ENCODE results near the gene AIFM3.

- TF ChIP-seq CTCF (IDR thresholded peaks at IDR 0.05) (no peak), POLR2A (IDR thresholded peaks at IDR 0.05) (no peak)
Observed at GRCh38 chr22:20964799-20965103, 2.3 kb upstream of the AIFM3 start.
